Measurements from ENCODE around the gene BICDL2.

BICDL2 gene

GRCh38 chr16:3022684-3023414 lies 13.9 kb downstream of the BICDL2 start:
- Histone ChIP-seq H2BK12ac (ENCODE audit: low read length) (no peak overlapping the region), H3K23ac (ENCODE audit: low read depth, low read length, poor library complexity) (peak overlapping the region; percentile 45), H3K14ac (ENCODE audit: low read length) (no peak overlapping the region), H2BK120ac (ENCODE audit: low read depth, low read length) (peak overlapping the region; percentile 64), H3K18ac (ENCODE audit: low read length) (peak overlapping the region; percentile 98), H3K27ac (replicated peaks; ENCODE audit: low read length) (peak overlapping the region; percentile 49), H3K9ac (ENCODE audit: low read depth, low read length, poor library complexity) (peak overlapping the region; percentile 60), H2BK5ac (ENCODE audit: low read length) (peak overlapping the region; percentile 71), H2AFZ (ENCODE audit: low read length) (peak overlapping the region; percentile 95), H3K4me2 (ENCODE audit: insufficient read depth, low read length, poor library complexity, severe bottlenecking) (peak overlapping the region; percentile 100), H2AK5ac (ENCODE audit: low read depth, low read length) (peak overlapping the region; percentile 98), H4K91ac (ENCODE audit: low read depth, low read length, poor library complexity) (no peak overlapping the region), H3K79me1 (ENCODE audit: low read depth, low read length) (peaks cover 5% of the 10 kb centered on the region), H3K4me3 (ENCODE audit: low read length in 2 of 2) (peak overlapping the region; percentile 66 to 82), H4K8ac (ENCODE audit: low read depth, low read length) (no peak overlapping the region), H3K27me3 (ENCODE audit: control insufficient read depth in 3 of 3, insufficient read depth in 3 of 3, low read depth in 1 of 3, low read length in 3 of 3) (peaks cover 0 to 5% (median 0%) of the 10 kb centered on the region in 3 experiments), H3K9me3 (replicated peaks in 1 of 2; ENCODE audit: control insufficient read depth in 2 of 2, insufficient read depth in 1 of 2, low read depth in 1 of 2, low read length in 2 of 2) (no peaks in the 10 kb centered on the region), H2BK15ac (ENCODE audit: low read length) (peak overlapping the region; percentile 34), H3K4ac (ENCODE audit: low read length) (no peak overlapping the region), H3K36me3 (replicated peaks in 1 of 2; ENCODE audit: control insufficient read depth in 2 of 2, insufficient read depth in 2 of 2, low read length in 2 of 2) (peaks cover 9 to 25% of the 10 kb centered on the region in 2 donors), H3K4me1 (ENCODE audit: control insufficient read depth in 2 of 2, insufficient read depth in 1 of 2, low read depth in 1 of 2, low read length in 2 of 2) (peaks cover 25% of the 10 kb centered on the region in 2 donors)
- WGBS, 2 donors (ENCODE audit: extremely low coverage in 2 of 2, insufficient read length in 2 of 2, insufficient replicate concordance in 1 of 2) = no CpG with 5 or more reads among the region's 8 CpGs
- no peak for DNase-seq (ENCODE audit: low spot score)

GRCh38 chr16:3022208-3022683 lies 14.5 kb downstream of the BICDL2 start:
- Histone ChIP-seq H2BK120ac (ENCODE audit: low read depth, low read length) (peak overlapping the region; percentile 90), H3K9ac (ENCODE audit: low read depth, low read length, poor library complexity) (peak overlapping the region; percentile 86), H3K79me1 (ENCODE audit: low read depth, low read length) (peaks cover 8% of the 10 kb centered on the region), H3K4me2 (ENCODE audit: insufficient read depth, low read length, poor library complexity, severe bottlenecking) (peak overlapping the region; percentile 100), H3K27me3 (ENCODE audit: control insufficient read depth in 3 of 3, insufficient read depth in 3 of 3, low read depth in 1 of 3, low read length in 3 of 3) (peaks cover 0 to 8% (median under 1%) of the 10 kb centered on the region in 3 experiments), H4K91ac (ENCODE audit: low read depth, low read length, poor library complexity) (no peak overlapping the region), H2BK15ac (ENCODE audit: low read length) (no peak overlapping the region), H4K8ac (ENCODE audit: low read depth, low read length) (no peak overlapping the region), H3K18ac (ENCODE audit: low read length) (peak overlapping the region; percentile 98), H2BK12ac (ENCODE audit: low read length) (peak overlapping the region; percentile 100), H3K4me3 (ENCODE audit: low read length in 2 of 2) (peak overlapping the region; percentile 51 to 91), H3K36me3 (replicated peaks in 1 of 2; ENCODE audit: control insufficient read depth in 2 of 2, insufficient read depth in 2 of 2, low read length in 2 of 2) (peaks cover 9 to 19% of the 10 kb centered on the region in 2 donors), H2BK5ac (ENCODE audit: low read length) (peak overlapping the region; percentile 82), H3K27ac (replicated peaks; ENCODE audit: low read length) (peak overlapping the region; percentile 92), H3K23ac (ENCODE audit: low read depth, low read length, poor library complexity) (no peak overlapping the region), H3K14ac (ENCODE audit: low read length) (no peak overlapping the region), H3K4ac (ENCODE audit: low read length) (no peak overlapping the region), H3K9me3 (replicated peaks in 1 of 2; ENCODE audit: control insufficient read depth in 2 of 2, insufficient read depth in 1 of 2, low read depth in 1 of 2, low read length in 2 of 2) (no peaks in the 10 kb centered on the region), H2AFZ (ENCODE audit: low read length) (no peak overlapping the region), H2AK5ac (ENCODE audit: low read depth, low read length) (no peak overlapping the region), H3K4me1 (ENCODE audit: control insufficient read depth in 2 of 2, insufficient read depth in 1 of 2, low read depth in 1 of 2, low read length in 2 of 2) (peaks cover 25% of the 10 kb centered on the region in 2 donors)
- DNase-seq (ENCODE audit: low spot score) = peak; percentile 73
- WGBS, 2 donors (ENCODE audit: extremely low coverage in 2 of 2, insufficient read length in 2 of 2, insufficient replicate concordance in 1 of 2) = no CpG with 5 or more reads among the region's 8 CpGs

GRCh38 chr16:3021449-3022207 lies 15.1 kb downstream of the BICDL2 start:
- peak overlapping the region; percentile 100 for H2BK12ac ChIP-seq (ENCODE audit: low read length)
- peak overlapping the region; percentile 51 to 91 for H3K4me3 ChIP-seq (ENCODE audit: low read length in 2 of 2)
- H2BK5ac ChIP-seq (ENCODE audit: low read length) = peak overlapping the region; percentile 82
- H3K27ac ChIP-seq (replicated peaks; ENCODE audit: low read length) = peak overlapping the region; percentile 92
- H3K23ac ChIP-seq (ENCODE audit: low read depth, low read length, poor library complexity) = peak overlapping the region; percentile 97
- H3K36me3 ChIP-seq (replicated peaks in 1 of 2; ENCODE audit: control insufficient read depth in 2 of 2, insufficient read depth in 2 of 2, low read length in 2 of 2) = peaks cover 5 to 13% of the 10 kb centered on the region in 2 donors
- H2AK5ac ChIP-seq (ENCODE audit: low read depth, low read length) = peak overlapping the region; percentile 81
- peak overlapping the region; percentile 9 for H3K4ac ChIP-seq (ENCODE audit: low read length)
- H3K4me2 ChIP-seq (ENCODE audit: insufficient read depth, low read length, poor library complexity, severe bottlenecking) = peak overlapping the region; percentile 100
- DNase-seq (ENCODE audit: low spot score) = peak; percentile 89
- H3K14ac ChIP-seq (ENCODE audit: low read length) = peak overlapping the region; percentile 89
- peaks cover 25 to 29% of the 10 kb centered on the region in 2 donors for H3K4me1 ChIP-seq (ENCODE audit: control insufficient read depth in 2 of 2, insufficient read depth in 1 of 2, low read depth in 1 of 2, low read length in 2 of 2)
- no peak overlapping the region for H4K8ac ChIP-seq (ENCODE audit: low read depth, low read length)
- H4K91ac ChIP-seq (ENCODE audit: low read depth, low read length, poor library complexity) = no peak overlapping the region
- H3K27me3 ChIP-seq (ENCODE audit: control insufficient read depth in 3 of 3, insufficient read depth in 3 of 3, low read depth in 1 of 3, low read length in 3 of 3) = peaks cover 0 to 13% (median 5%) of the 10 kb centered on the region in 3 experiments
- peaks cover 9% of the 10 kb centered on the region for H3K79me1 ChIP-seq (ENCODE audit: low read depth, low read length)
- H3K18ac ChIP-seq (ENCODE audit: low read length) = peak overlapping the region; percentile 98
- WGBS, 2 donors (ENCODE audit: extremely low coverage in 2 of 2, insufficient read length in 2 of 2, insufficient replicate concordance in 1 of 2) = no CpG with 5 or more reads among the region's 25 CpGs
- H3K9ac ChIP-seq (ENCODE audit: low read depth, low read length, poor library complexity) = peak overlapping the region; percentile 91
- H2BK15ac ChIP-seq (ENCODE audit: low read length) = peak overlapping the region; percentile 96
- peak overlapping the region; percentile 93 for H2AFZ ChIP-seq (ENCODE audit: low read length)
- peak overlapping the region; percentile 90 for H2BK120ac ChIP-seq (ENCODE audit: low read depth, low read length)
- H3K9me3 ChIP-seq (replicated peaks in 1 of 2; ENCODE audit: control insufficient read depth in 2 of 2, insufficient read depth in 1 of 2, low read depth in 1 of 2, low read length in 2 of 2) = no peaks in the 10 kb centered on the region

All from neuronal stem cell (in vitro differentiated cells).